Heart left ventricle (tissue), 13 donors: ENCODE results near the gene ABCA10.

ENCODE experiments used
- CTCF ChIP-seq, 12 donors: fragments of 200-600 bp; sonication (generic) in 4 of 12; IDR thresholded peaks; one replicate each; pipeline versions ENCODE4 v1.5.0 to v1.8.0; 2018 to 2022; ENCODE audit warnings: antibody characterized with exemption in 12 of 12, mild to moderate bottlenecking in 5 of 12
- POLR2A ChIP-seq, 2 donors: fragments of 450-650 bp; IDR thresholded peaks; one replicate each; pipeline ENCODE4 v1.6.1; 2017; ENCODE audit warnings: antibody characterized with exemption in 2 of 2, mild to moderate bottlenecking in 2 of 2, moderate library complexity in 2 of 2
- donor health status: ischemic (EF 13 %, LVEDD 7.1; RV severe dilation, severe dysfunction).
- donor health status: DM: no; HTN: yes; CAD: no.
- donor health status: DM: no; HTN: no; CAD: no.
- donor health status: ischemic (EF 25% LVEDD 6.9; RV normal size, moderate dysfunction).
- donor health status: ischemic (EF 25% LVEDD 5.7; RV mildly dilated, moderate dysfunction).
- donor health status: ischemic (EF 35%, LVEDD 5.7; RV mildly dilated, moderate dysfunction).
- donor health status: nonischemic (EF 11% LVEDD 7.7; RV severe dilation, severe dysfunction).
- donor health status: DM: yes; HTN: yes; CAD: no.
- donor health status: PGD.
- donor health status: ischemic (EF 29% LVEDD 5.4; RV normal size, mild dysfunction).
- donor health status: nonischemic (EF 23%, LVEDD 6.1; RV moderate dilation, normal function).

DNA sequence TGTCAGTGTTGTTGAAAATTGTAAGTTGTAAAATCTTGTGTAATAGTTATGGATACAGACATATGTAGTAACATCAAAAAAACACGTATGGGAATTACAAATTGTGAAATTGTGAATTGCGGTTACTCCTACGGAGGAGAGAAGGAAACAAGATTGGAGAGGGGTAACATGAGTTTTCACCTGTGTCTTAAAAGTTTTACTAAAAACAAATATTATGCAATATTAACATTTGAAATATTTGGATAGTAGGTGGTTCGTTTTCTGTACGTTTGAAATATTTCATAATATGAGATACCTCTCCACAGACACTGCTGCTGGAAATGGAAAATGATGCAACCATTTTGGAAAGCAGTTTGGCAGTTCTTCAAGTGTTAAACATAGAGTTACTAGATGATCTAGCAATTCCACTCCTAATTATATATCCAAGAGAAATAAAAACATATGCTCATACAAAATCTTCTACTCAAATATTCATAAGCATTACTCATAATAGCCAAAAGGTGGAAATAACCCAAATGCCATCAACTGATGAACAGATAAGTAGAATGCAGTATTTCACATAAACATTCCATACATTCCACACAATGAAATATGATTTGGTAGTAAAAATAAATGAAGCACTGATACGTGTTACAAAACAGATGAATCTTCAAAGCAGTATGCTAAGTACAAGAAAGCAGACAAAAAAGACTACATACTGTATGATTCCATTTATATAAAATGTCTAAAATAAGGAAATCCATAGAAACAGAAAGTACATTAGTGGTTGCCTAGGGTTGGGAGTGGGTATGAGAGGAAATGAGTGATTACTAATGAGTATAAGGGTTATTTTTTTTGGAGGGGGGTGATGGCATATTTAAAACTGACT lies 40.7 kb upstream of the ABCA10 start:
- no peak for TF ChIP-seq POLR2A (IDR thresholded peaks at IDR 0.05)
- no peak for TF ChIP-seq CTCF (IDR thresholded peaks at IDR 0.05)
